SK-N-MC (cell line): ENCODE measurements around the gene CCDC152.
"Not testable (repeated sequence)": the region's sequence is repeated elsewhere in the genome, so short reads cannot be mapped to it uniquely, and the experiment has no call there.

Experiments
- EZH2 ChIP-seq: fragments of 200-600 bp; sonication (generic); IDR thresholded peaks from one replicate; pipeline ENCODE4 v1.6.1; 2017; ENCODE audit warnings: antibody characterized with exemption
- POLR2AphosphoS5 ChIP-seq: IDR thresholded peaks from 2 replicates; pipeline ENCODE4 v1.6.1; 2012; ENCODE audit warnings: mild to moderate bottlenecking, low read depth, low read length, borderline replicate concordance

- not testable (repeated sequence) for TF ChIP-seq POLR2AphosphoS5, EZH2
Measured at GRCh38 chr5:42734531-42735058, 22.0 kb upstream of the CCDC152 start.
